BLaER1 (cell line): ENCODE data around the gene CCNJL.

Source experiments
- H3K27ac ChIP-seq: shearing (Covaris generic); formaldehyde crosslinking; 2 replicates; pipeline ENCODE4 v1.8.1; 2022
- H3K27me3 ChIP-seq: shearing (Covaris generic); formaldehyde crosslinking; 2 replicates; pipeline ENCODE4 v1.8.1; 2022
- H3K36me3 ChIP-seq: shearing (Covaris generic); formaldehyde crosslinking; 2 replicates; pipeline ENCODE4 v1.8.1; 2022
- H3K4me1 ChIP-seq: shearing (Covaris generic); formaldehyde crosslinking; 2 replicates; pipeline ENCODE4 v1.8.1; 2022
- H3K4me2 ChIP-seq: shearing (Covaris generic); formaldehyde crosslinking; 2 replicates; pipeline ENCODE4 v1.8.1; 2022
- H3K4me3 ChIP-seq: shearing (Covaris generic); formaldehyde crosslinking; 2 replicates; pipeline ENCODE4 v1.8.1; 2022
- H3K9ac ChIP-seq: shearing (Covaris generic); formaldehyde crosslinking; 2 replicates; pipeline ENCODE4 v1.8.1; 2022
- H3K9me3 ChIP-seq: shearing (Covaris generic); formaldehyde crosslinking; 2 replicates; pipeline ENCODE4 v1.8.1; 2022
- H4K20me1 ChIP-seq: shearing (Covaris generic); formaldehyde crosslinking; 2 replicates; pipeline ENCODE4 v1.8.1; 2022
- Cebpa-rat ChIP-seq: shearing (Covaris generic); IDR thresholded peaks from 2 replicates; pipeline ENCODE4 v1.8.1; 2022

The CCNJL gene

DNA sequence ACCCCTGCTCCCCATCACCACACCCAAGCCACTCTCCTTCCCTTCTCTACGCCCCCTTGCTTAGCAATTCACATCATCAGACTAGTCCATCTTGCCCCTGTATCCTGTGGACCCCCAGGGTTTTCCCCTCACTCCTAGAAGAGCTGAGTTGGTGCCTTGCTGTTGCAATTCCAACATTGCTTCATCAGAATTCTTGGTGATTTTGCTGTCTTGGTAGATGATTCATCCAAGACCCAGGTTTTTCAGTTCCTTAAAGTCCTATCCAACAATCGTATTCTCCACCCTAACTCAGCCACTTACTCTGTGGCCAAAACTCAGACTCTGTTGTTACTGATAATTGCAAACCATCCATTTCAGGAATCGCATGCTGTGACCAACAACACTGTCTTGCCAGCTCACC is 21.4 kb upstream of the CCNJL start:
- H3K4me1 ChIP-seq = 0 out of 2 replicates have a peak, but pooled peaks cover 4% of the 10 kb centered on the region
- H3K4me3 ChIP-seq = no peak overlapping the region
- H4K20me1 ChIP-seq = no peaks in the 10 kb centered on the region
- no peaks in the 10 kb centered on the region for H3K36me3 ChIP-seq
- H3K27ac ChIP-seq = no peak overlapping the region
- no peaks in the 10 kb centered on the region for H3K27me3 ChIP-seq
- no peaks in the 10 kb centered on the region for H3K9me3 ChIP-seq
- H3K4me2 ChIP-seq = no peak overlapping the region
- no peak overlapping the region for H3K9ac ChIP-seq
- no peak for TF ChIP-seq Cebpa-rat

DNA sequence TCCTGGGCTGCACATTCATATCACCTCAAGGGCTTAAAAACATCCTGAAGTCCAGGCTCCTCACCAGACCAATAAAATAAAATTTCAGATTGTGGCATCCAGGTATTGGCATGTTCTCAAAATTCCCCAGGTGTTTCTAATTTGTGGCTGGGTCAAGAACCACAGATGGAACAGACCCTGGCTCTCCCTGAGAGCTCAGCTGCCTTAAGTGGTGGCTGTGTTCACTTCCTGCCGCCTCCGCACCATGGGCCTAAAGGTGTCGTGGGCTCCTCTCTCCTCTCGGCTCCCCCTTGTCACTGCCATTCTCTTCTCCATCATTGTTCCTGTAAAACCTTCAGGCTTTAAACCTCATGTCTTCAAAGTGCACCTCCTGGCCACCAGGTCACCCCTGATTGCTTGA is 17.8 kb upstream of the CCNJL start:
- Histone ChIP-seq H3K4me2 (no peak overlapping the region), H3K4me3 (no peak overlapping the region), H3K36me3 (no peaks in the 10 kb centered on the region), H3K4me1 (0 out of 2 replicates have a peak, but pooled peaks cover 4% of the 10 kb centered on the region), H3K27ac (no peak overlapping the region), H3K9ac (no peak overlapping the region), H3K9me3 (no peaks in the 10 kb centered on the region), H4K20me1 (no peaks in the 10 kb centered on the region), H3K27me3 (no peaks in the 10 kb centered on the region; the same call in 1 of the 2 replicates)
- TF ChIP-seq Cebpa-rat = no peak

DNA sequence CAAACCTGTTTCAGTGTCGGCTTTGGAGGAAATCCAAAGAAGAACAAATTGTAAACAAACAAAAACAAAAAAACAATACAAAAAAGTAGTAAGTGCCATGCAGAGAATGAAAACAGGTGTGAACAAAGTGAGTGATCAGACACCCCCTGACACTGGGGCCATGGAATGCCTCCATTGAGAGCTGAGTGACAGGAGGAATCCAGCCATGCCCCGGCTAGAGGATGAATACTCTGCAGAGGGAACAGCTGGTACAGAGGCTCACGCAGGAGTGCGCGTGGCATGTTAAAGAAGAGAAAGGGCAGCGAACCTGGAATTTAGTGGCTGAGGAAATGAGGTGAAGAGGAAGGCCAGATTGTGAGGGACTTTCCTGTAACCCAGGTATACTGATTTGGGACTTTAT is 15.5 kb upstream of the CCNJL start:
- no peak overlapping the region for H3K27ac ChIP-seq
- H4K20me1 ChIP-seq = no peaks in the 10 kb centered on the region
- no peaks in the 10 kb centered on the region for H3K36me3 ChIP-seq
- H3K27me3 ChIP-seq = no peaks in the 10 kb centered on the region; the same call in 1 of the 2 replicates
- no peak overlapping the region for H3K9ac ChIP-seq
- H3K4me2 ChIP-seq = no peak overlapping the region
- no peaks in the 10 kb centered on the region for H3K9me3 ChIP-seq
- H3K4me3 ChIP-seq = no peak overlapping the region
- TF ChIP-seq Cebpa-rat = no peak
- H3K4me1 ChIP-seq = 0 out of 2 replicates have a peak, but pooled peaks cover 4% of the 10 kb centered on the region

DNA sequence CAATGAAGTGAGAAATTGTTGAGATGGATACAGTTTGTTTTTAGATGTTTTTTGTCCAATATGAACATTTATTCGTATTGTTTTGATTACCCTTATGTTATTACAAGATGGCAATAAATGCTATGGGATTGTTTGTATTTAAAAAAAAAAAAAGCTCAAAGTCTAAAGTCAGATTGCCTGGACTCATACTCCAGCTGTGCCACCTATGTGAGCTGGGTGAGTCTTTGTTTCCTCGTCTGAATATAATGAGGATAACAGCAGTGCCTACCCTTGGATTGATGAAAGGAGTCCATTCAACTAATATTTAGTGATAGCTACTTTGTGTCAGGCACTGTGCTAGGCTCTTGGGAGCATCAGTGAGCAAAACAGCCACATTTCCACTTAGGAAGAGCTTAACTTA is 14.6 kb upstream of the CCNJL start:
- Histone ChIP-seq H3K4me1 (0 out of 2 replicates have a peak, but pooled peaks cover 4% of the 10 kb centered on the region), H3K4me2 (no peak overlapping the region), H3K4me3 (no peak overlapping the region), H4K20me1 (no peaks in the 10 kb centered on the region), H3K27ac (no peak overlapping the region), H3K36me3 (no peaks in the 10 kb centered on the region), H3K9ac (no peak overlapping the region), H3K9me3 (no peaks in the 10 kb centered on the region), H3K27me3 (no peaks in the 10 kb centered on the region; the same call in 1 of the 2 replicates)
- TF ChIP-seq Cebpa-rat = no peak

DNA sequence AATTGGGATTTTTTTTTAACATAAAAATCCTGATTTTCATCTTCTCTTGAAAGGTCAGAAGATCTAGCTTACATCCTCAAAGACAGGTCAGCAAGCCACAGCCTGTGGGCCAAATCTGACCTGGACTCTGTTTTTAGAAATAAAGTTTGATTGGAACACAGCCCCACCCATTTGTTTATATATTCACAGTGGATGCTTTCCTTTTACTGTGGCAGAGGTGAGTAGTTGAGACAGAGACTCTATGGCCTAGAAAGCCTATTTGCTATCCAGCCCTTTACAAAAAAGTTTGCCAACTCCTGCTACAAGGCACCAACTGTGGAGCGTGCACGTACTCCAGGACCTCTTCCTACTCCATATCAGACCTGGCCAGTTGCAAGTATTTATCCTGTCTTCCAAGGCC is 13.4 kb upstream of the CCNJL start:
- Histone ChIP-seq H3K9me3 (no peaks in the 10 kb centered on the region), H3K27ac (no peak overlapping the region), H3K9ac (no peak overlapping the region), H3K4me1 (0 out of 2 replicates have a peak, but pooled peaks cover 4% of the 10 kb centered on the region), H3K27me3 (no peaks in the 10 kb centered on the region; the same call in 1 of the 2 replicates), H3K36me3 (no peaks in the 10 kb centered on the region), H4K20me1 (no peaks in the 10 kb centered on the region), H3K4me3 (no peak overlapping the region), H3K4me2 (no peak overlapping the region)
- TF ChIP-seq Cebpa-rat = no peak

DNA sequence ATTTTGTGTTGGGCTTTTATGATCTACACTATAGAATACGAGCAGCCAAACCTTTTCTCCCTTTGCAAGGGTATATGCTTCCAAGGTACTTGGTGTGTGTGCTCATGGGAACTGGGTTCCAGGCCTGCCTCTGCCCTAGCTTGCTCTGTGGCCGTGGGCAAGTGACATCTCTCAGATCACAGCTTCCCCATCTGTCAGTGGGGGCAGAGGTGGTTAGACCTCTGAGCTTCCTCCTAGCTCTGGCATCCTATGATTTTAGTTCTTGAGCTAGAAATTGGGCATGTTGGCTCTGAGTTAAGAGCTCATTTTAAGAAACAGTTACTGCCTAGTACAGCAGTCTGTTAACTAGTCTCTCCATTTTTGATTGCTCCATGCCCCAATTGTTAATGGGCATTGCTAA is 12.5 kb upstream of the CCNJL start:
- Histone ChIP-seq H3K36me3 (no peaks in the 10 kb centered on the region), H3K4me1 (0 out of 2 replicates have a peak, but pooled peaks cover 4% of the 10 kb centered on the region), H3K4me3 (no peak overlapping the region), H3K27ac (no peak overlapping the region), H3K27me3 (no peaks in the 10 kb centered on the region; the same call in 1 of the 2 replicates), H3K4me2 (no peak overlapping the region), H4K20me1 (no peaks in the 10 kb centered on the region), H3K9me3 (no peaks in the 10 kb centered on the region), H3K9ac (no peak overlapping the region)
- no peak for TF ChIP-seq Cebpa-rat

DNA sequence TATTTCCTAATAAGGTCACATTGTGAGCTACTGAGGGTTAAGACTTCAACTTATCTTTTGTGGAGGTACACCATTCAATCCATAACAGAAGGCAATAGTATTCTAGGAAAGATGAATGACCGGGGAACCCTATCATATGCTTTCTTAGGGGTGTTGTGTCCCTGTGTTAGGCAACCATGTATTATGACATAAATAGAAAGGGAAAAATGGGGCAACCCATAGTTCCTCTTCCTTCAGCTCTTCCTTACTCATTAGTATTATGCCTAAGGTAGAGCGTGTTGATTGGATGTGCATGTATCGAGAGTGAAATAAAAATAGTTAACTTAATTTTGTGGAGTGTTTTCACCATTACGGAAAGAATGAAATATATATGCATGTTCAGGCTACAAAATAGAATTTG is 6.0 kb upstream of the CCNJL start:
- Histone ChIP-seq H3K36me3 (no peaks in the 10 kb centered on the region), H3K9ac (no peak overlapping the region), H3K9me3 (no peaks in the 10 kb centered on the region), H3K27me3 (peaks cover 11% of the 10 kb centered on the region), H3K4me3 (no peak overlapping the region), H3K4me2 (no peak overlapping the region), H3K27ac (no peak overlapping the region), H4K20me1 (no peaks in the 10 kb centered on the region), H3K4me1 (no peaks in the 10 kb centered on the region)
- TF ChIP-seq Cebpa-rat = no peak

DNA sequence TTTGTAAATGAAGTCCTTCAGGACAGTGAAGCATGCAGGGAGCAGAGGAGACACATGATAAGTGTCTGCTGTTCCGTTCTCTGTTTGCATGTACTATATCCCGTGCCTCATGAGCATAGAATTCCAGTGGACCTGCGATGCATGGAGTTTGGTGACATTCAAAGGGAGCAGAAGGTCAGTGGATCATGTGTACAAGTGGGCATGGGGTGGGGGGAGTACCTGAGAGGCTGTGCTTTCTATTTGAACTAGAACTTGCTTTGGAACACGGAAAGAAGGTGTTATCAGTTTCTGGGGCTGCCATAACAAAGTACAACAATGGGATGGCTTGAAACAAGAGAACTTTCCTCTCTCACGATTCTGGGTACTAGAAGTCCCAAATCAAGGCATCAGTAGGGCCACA is 5.1 kb upstream of the CCNJL start:
- H3K36me3 ChIP-seq = no peaks in the 10 kb centered on the region
- H3K9me3 ChIP-seq = no peaks in the 10 kb centered on the region
- no peak overlapping the region for H3K9ac ChIP-seq
- no peak overlapping the region for H3K4me3 ChIP-seq
- H4K20me1 ChIP-seq = peaks cover 5% of the 10 kb centered on the region; the same call in 1 of the 2 replicates
- peaks cover 21% of the 10 kb centered on the region for H3K27me3 ChIP-seq
- H3K4me2 ChIP-seq = no peak overlapping the region
- no peak overlapping the region for H3K27ac ChIP-seq
- peaks cover 7% of the 10 kb centered on the region; the same call in 1 of the 2 replicates for H3K4me1 ChIP-seq
- TF ChIP-seq Cebpa-rat = no peak

DNA sequence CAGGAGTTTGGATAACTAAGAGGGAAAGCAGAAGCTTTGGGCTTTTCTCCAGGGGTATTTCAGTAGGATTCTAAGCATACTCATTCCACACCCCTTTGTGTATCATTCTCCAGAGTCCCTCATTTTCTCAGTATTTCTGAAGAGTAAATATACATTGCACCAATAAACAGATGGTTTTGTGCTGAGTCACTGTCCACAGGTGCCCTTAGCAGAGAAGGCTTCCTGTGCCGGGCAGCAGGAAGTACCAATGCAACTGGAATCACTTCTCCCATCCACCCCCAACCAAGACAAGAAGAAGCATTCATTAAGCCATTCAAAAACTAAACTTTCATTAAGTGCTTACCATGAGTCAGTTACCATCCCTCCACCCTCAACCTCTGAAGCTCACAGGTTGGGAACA is 3.6 kb upstream of the CCNJL start:
- peaks cover 36% of the 10 kb centered on the region for H3K27me3 ChIP-seq
- H3K4me2 ChIP-seq = 0 out of 2 replicates have a peak overlapping the region, but pooled peaks have one; percentile 8
- no peak for TF ChIP-seq Cebpa-rat
- H3K9me3 ChIP-seq = no peaks in the 10 kb centered on the region
- peaks cover 19% of the 10 kb centered on the region; the same call in 1 of the 2 replicates for H3K4me1 ChIP-seq
- no peak overlapping the region for H3K9ac ChIP-seq
- no peak overlapping the region for H3K27ac ChIP-seq
- no peaks in the 10 kb centered on the region for H3K36me3 ChIP-seq
- H3K4me3 ChIP-seq = no peak overlapping the region
- H4K20me1 ChIP-seq = peaks cover 18% of the 10 kb centered on the region; the same call in 1 of the 2 replicates

DNA sequence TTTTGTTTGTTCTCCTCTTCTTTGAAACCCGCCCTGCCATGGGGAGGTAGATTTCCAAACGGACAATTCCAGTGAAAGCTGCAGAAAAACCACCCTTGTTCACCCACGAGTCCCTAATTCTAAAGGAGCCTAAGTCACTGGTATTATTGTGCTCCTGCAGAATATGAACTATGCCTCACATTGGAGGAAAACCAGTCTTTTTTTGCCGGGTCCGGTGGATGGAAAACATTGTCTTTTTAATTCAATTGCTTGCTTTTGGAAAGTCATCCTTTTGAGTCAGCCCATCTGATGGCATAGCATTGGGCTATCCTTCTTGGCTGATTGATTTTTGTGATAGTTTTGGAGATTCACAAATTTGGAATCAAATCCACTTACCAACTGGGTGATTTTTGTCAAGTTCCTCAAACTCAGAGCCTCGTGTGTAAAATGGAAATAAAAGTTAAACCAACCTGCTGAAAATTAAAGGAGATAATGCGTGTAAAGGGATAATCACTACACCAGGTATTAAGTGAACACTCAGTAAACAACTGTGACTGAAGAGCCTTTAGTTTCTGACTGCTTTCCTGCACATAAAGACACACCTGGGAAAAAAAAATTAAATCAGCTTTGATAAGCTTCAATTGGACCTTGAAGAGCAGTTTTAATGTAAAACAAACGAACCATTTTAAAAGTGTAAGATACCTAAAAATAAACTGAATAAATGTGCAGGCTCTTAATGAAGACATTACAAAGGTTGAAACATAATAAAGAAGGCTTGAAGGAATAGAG is 780 bp upstream of the CCNJL start:
- Histone ChIP-seq H3K9ac (peak overlapping the region; percentile 69; the same call in 1 of the 2 replicates), H4K20me1 (peaks cover 34% of the 10 kb centered on the region), H3K4me2 (peak overlapping the region; percentile 85), H3K36me3 (peaks cover 2% of the 10 kb centered on the region; the same call in 1 of the 2 replicates), H3K4me3 (peak overlapping the region; percentile 74), H3K9me3 (no peaks in the 10 kb centered on the region), H3K27me3 (peaks cover 57% of the 10 kb centered on the region), H3K4me1 (peaks cover 22% of the 10 kb centered on the region; the same call in 1 of the 2 replicates), H3K27ac (no peak overlapping the region; the same call in 1 of the 2 replicates)
- no peak for TF ChIP-seq Cebpa-rat
